GM18505 (cell line): ENCODE measurements around the gene TMEM86B.

Source experiments
- ATAC-seq: cut with Tn5 transposase; IDR thresholded peaks from one replicate; pipeline ENCODE4 v1.9.1; 2021; ENCODE audit not compliant: unreplicated experiment
- POLR2A ChIP-seq: IDR thresholded peaks from 4 replicates; pipeline ENCODE4 v1.6.1; 2011; ENCODE audit warnings: borderline replicate concordance; ENCODE audit not compliant: insufficient read depth, insufficient read length; ENCODE audit errors: extremely low read depth

TMEM86B gene, protein sequence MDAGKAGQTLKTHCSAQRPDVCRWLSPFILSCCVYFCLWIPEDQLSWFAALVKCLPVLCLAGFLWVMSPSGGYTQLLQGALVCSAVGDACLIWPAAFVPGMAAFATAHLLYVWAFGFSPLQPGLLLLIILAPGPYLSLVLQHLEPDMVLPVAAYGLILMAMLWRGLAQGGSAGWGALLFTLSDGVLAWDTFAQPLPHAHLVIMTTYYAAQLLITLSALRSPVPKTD

GRCh38 chr19:55228403-55229031, at the start of gene TMEM86B:
TSS of gene TMEM86B (minus strand) at chr19:55228763. CDS start at chr19:55228741, 22 bp downstream.
- no peak for TF ChIP-seq POLR2A
- no peak for ATAC-seq

GRCh38 chr19:55277494-55277893, 48.9 kb upstream of the TMEM86B start:
- no peak for ATAC-seq
- no peak for TF ChIP-seq POLR2A

DNA sequence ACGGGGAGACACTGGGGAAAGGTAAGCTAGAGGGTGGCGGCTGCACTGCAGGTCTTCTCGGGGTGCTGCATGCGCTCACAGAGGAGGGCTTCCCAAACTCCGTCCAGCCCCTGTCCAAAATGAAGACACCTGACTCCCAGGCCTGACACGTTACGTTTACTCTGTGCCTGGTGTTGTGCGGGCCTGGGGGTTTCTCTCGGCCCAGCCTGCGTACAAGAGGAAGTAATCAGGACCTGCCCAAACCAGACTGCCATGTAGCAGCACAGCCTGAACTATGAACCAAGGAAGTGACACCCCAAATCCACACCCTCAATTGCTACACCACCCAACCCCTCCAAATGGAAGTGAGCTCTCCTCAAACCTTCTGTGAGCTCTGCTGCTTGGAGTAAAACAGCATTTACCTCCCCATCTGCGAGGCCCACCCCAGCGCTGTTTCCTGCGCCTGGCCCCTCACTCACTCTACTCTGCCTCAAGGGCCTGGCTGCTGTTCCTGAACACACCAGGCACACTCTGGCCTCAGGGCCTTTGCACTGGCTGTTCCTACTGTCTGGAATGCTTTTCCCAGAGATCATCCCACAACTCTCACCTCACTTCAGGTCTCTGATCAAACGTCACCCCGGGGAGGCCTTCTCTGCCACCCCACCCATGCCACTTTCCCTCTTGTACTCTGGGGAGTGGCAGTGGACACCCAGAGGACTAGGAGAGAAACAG, 48.3 kb upstream of the TMEM86B start:
- no peak for TF ChIP-seq POLR2A
- no peak for ATAC-seq

- no peak for ATAC-seq
Measured at GRCh38 chr19:55275851-55276719, 47.5 kb upstream of the TMEM86B start.

GRCh38 chr19:55273978-55274707, 45.6 kb upstream of the TMEM86B start:
- no peak for ATAC-seq
- no peak for TF ChIP-seq POLR2A

More at GRCh38 chr19:55275851-55276719, 47.5 kb upstream of the TMEM86B start:
- no peak for TF ChIP-seq POLR2A

DNA sequence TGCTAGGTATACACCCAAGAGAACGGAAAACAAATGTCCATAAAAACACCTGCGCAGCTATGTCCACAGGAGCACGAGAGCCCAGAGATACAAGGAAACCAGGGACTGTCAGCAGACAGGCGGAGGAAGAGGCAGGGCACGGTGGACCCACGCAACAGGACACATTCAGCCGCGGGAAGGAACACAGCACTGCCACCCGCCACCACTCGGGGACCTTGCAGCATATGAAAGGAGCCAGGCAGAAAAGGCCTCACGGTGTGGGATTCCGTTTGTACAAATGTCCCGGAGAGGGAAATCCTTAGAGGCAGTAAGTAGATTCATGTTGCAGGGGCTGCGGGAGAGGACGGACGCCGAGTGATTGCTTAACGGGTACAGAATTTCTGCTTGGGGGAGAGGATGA, 43.6 kb upstream of the TMEM86B start:
- no peak for ATAC-seq
- no peak for TF ChIP-seq POLR2A

GRCh38 chr19:55270172-55270942, 41.8 kb upstream of the TMEM86B start:
- no peak for TF ChIP-seq POLR2A
- ATAC-seq: no peak

GRCh38 chr19:55269299-55269698, 40.7 kb upstream of the TMEM86B start:
- no peak for ATAC-seq

GRCh38 chr19:55266840-55267239, 38.3 kb upstream of the TMEM86B start:
- no peak for ATAC-seq
- TF ChIP-seq POLR2A: no peak

More at GRCh38 chr19:55269299-55269698, 40.7 kb upstream of the TMEM86B start:
- no peak for TF ChIP-seq POLR2A

DNA sequence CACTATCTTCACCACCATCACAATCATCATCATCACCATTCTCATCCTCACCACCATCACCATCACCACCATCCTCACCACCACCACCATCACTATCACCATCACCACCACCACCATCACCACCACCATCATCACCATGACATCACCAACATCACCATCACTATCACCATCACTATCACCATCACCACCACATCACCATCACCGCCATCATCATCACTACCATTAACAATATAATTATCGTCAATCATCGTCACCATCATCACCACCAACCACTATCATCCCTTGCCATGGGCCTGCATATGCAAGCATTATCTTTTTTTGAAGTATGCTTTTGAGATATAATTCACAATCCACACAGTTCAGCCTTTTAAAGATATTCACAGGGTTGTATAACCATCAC, 37.8 kb upstream of the TMEM86B start:
- ATAC-seq: no peak
- TF ChIP-seq POLR2A: no peak

- ATAC-seq: no peak
- TF ChIP-seq POLR2A: no peak
Measured at GRCh38 chr19:55265723-55266386, 37.3 kb upstream of the TMEM86B start.

- ATAC-seq: no peak
- no peak for TF ChIP-seq POLR2A
Measured at GRCh38 chr19:55265173-55265572, 36.6 kb upstream of the TMEM86B start.

DNA sequence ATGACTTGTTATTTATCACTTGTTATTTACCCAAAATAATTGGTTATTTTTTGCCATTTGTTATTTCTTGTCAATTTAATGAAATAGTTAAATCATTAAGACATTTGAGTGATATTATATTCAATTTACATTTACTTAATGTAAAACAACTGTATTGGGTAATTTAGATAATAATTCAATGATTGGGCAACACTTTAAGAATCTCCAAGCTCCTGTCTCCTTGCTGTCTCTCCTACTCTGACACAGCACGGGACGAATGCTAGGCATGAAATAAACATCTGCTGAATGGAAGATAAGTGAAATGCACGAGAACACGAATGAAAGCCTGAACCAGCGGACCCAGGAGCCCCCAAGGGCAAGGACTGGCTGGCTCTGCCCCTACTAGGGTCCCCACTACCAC, 36.0 kb upstream of the TMEM86B start:
- TF ChIP-seq POLR2A: no peak
- no peak for ATAC-seq
